SK-MEL-5 (cell line): ENCODE data around the gene B4GALT4. TPM values are rescaled to one million over a fixed set of nuclear protein-coding genes. Genes with fewer than 3 reads are reported as not detected.
"Not testable (repeated sequence)": the region's sequence is repeated elsewhere in the genome, so short reads cannot be mapped to it uniquely, and the experiment has no call there.

Experiments
- DNase-seq: peaks from one replicate; pipeline ENCODE4 v3.0.0-alpha.2; 2016; ENCODE audit warnings: low read depth, low spot score
- in situ Hi-C: cut with HindIII; loops from 2 replicates; pipeline ENCODE4 v1.10.0; 2016; ENCODE audit warnings: low sequenced_read_pairs, high pct_unique_total_duplicates, low pct_unique_long_range_greater_than_20kb
- total RNA-seq: library from RNA; depleted of rRNA; stranded (reverse); fragments of >200 nt; shearing (Covaris generic); gene quantifications from 2 replicates; pipeline ENCODE4 v1.2.3, GENCODE V29; 2014; rRNA removed

B4GALT4 gene
- total RNA-seq, 1 experiment from 2014 or later: 21.0 TPM

- in situ Hi-C loops: no loop called here
- DNase-seq: no peak
Measured at GRCh38 chr3:119177321-119177720, 63.4 kb downstream of the B4GALT4 start.

GRCh38 chr3:119176778-119177177 lies 63.9 kb downstream of the B4GALT4 start:
- DNase-seq: no peak
- in situ Hi-C loops: no loop called here

GRCh38 chr3:119175872-119176756 lies 64.6 kb downstream of the B4GALT4 start:
- in situ Hi-C loops: no loop called here
- DNase-seq: no peak

- in situ Hi-C loops: no loop called here
- DNase-seq: no peak
Measured at GRCh38 chr3:119173325-119173724, 67.4 kb downstream of the B4GALT4 start, which contains the start of gene UPK1B. UPK1B (plus strand) TSS chr3:119173598; CDS start chr3:119186742, 13,144 bp downstream.

- DNase-seq: no peak
- in situ Hi-C loops: no loop called here
Measured at GRCh38 chr3:119170821-119171220, 69.9 kb downstream of the B4GALT4 start.

GRCh38 chr3:119164745-119165144 lies 75.9 kb downstream of the B4GALT4 start:
- DNase-seq, in situ Hi-C loops: not testable (repeated sequence)

Other genes with a start within 250 kb of the B4GALT4 start
- gene IGSF11, start 206.0 kb downstream of the B4GALT4 start, total RNA-seq: 64.6 and 66.5 TPM in 2 replicates
- not detected in 2 replicates for gene TEX55, start 94.7 kb downstream of the B4GALT4 start, total RNA-seq
- not detected in 2 replicates for gene UPK1B, start 67.3 kb downstream of the B4GALT4 start, total RNA-seq
- 11.4 and 13.9 TPM in 2 replicates for gene ARHGAP31, start 53.5 kb upstream of the B4GALT4 start, total RNA-seq
- 39.8 and 47.8 TPM in 2 replicates for gene TMEM39A, start 222.7 kb upstream of the B4GALT4 start, total RNA-seq
- gene POGLUT1, start 228.1 kb upstream of the B4GALT4 start, total RNA-seq: 24.6 and 24.9 TPM in 2 replicates